H1 (cell line): ENCODE measurements around the gene CHRNA4. TPM values are rescaled to one million over a fixed set of nuclear protein-coding genes. Genes with fewer than 3 reads are reported as not detected.

Experiments
- CTCF ChIA-PET: fragments of 300-600 bp; sonication (Branson Sonifier 250); formaldehyde crosslinking; loops from one replicate; lab custom pipeline; 2021; ENCODE audit not compliant: partially characterized antibody; lab: Charles Lee
- POLR2A ChIA-PET: fragments of 300-600 bp; sonication (Branson Sonifier 250); formaldehyde crosslinking; loops from one replicate; lab custom pipeline; 2021; ENCODE audit warnings: inconsistent platforms; ENCODE audit not compliant: partially characterized antibody; lab: Charles Lee
- DNase-seq, 2 experiments: peaks; one replicate each; pipeline versions ENCODE4 v3.0.0 to v3.0.0-alpha.2; 2010 to 2022; ENCODE audit warnings: low spot score in 2 of 2, low read depth in 1 of 2, mixed read lengths in 1 of 2
- FAIRE-seq: peaks from 2 replicates; lab custom pipeline; 2011; peaks lifted over from hg19 to GRCh38; lab: Jason Lieb, UNC
- H2AFZ ChIP-seq: 2 replicates; pipeline ENCODE4 v1.8.1; 2012; ENCODE audit warnings: low read length, inconsistent platforms
- H2AK5ac ChIP-seq: 2 replicates; pipeline ENCODE4 v1.6.1; 2013; ENCODE audit warnings: low read depth, low read length
- H2BK120ac ChIP-seq: replicated peaks from 2 replicates; pipeline ENCODE3; 2013; ENCODE audit warnings: low read depth, low read length, inconsistent platforms
- H2BK12ac ChIP-seq: 2 replicates; pipeline ENCODE4 v1.6.1; 2013; ENCODE audit warnings: low read depth, low read length
- H2BK15ac ChIP-seq: 2 replicates; pipeline ENCODE4 v1.6.1; 2013; ENCODE audit warnings: low read length
- H2BK20ac ChIP-seq: 2 replicates; pipeline ENCODE4 v1.6.1; 2013; ENCODE audit warnings: low read length
- H2BK5ac ChIP-seq: 2 replicates; pipeline ENCODE4 v1.6.1; 2013; ENCODE audit warnings: low read depth, low read length
- H3K14ac ChIP-seq: 2 replicates; pipeline ENCODE4 v1.6.1; 2013; ENCODE audit warnings: inconsistent platforms; ENCODE audit not compliant: insufficient read length
- H3K18ac ChIP-seq: 2 replicates; pipeline ENCODE4 v1.6.1; 2013; ENCODE audit warnings: low read length; ENCODE audit errors: extremely low read depth
- H3K23ac ChIP-seq: 2 replicates; pipeline ENCODE4 v1.6.1; 2013; ENCODE audit warnings: inconsistent platforms; ENCODE audit not compliant: insufficient read length
- H3K23me2 ChIP-seq: 2 replicates; pipeline ENCODE4 v1.6.1; 2013; ENCODE audit warnings: low read depth, low read length
- H3K27ac ChIP-seq: 2 replicates; pipeline ENCODE4 v1.6.1; 2011; ENCODE audit warnings: low read depth, low read length, inconsistent platforms
- H3K27me3 ChIP-seq, 4 experiments: replicated peaks in 1 of 4; 1 replicate in 1 of 4; 2 replicates in 3 of 4; pipeline versions ENCODE4 v1.6.1 to v1.8.1; 2011 to 2013; ENCODE audit warnings: low read length in 3 of 4, mild to moderate bottlenecking in 3 of 4, inconsistent platforms in 2 of 4, mixed read lengths in 2 of 4, moderate library complexity in 1 of 4; ENCODE audit not compliant: control insufficient read depth in 3 of 4, insufficient read depth in 3 of 4; ENCODE audit errors: extremely low read depth in 1 of 4
- H3K36me3 ChIP-seq, 4 experiments: 2 replicates each; pipeline versions ENCODE4 v1.6.1 to v1.8.1; 2011 to 2013; ENCODE audit warnings: mild to moderate bottlenecking in 4 of 4, low read length in 3 of 4, moderate library complexity in 2 of 4, control low read depth in 1 of 4, inconsistent platforms in 1 of 4; ENCODE audit not compliant: insufficient read depth in 4 of 4, control insufficient read depth in 2 of 4
- H3K4ac ChIP-seq: replicated peaks from 2 replicates; pipeline ENCODE3; 2013; ENCODE audit warnings: low read length, low read depth, mixed read lengths, inconsistent platforms; ENCODE audit not compliant: insufficient read length
- H3K4me1 ChIP-seq, 4 experiments: replicated peaks in 1 of 4; 1 replicate in 1 of 4; 2 replicates in 3 of 4; pipeline versions ENCODE4 v1.6.1 to v1.8.1; 2011 to 2013; ENCODE audit warnings: low read length in 3 of 4, inconsistent platforms in 2 of 4, mixed read lengths in 1 of 4; ENCODE audit not compliant: insufficient read depth in 4 of 4, control insufficient read depth in 3 of 4
- H3K4me2 ChIP-seq, 2 experiments: 2 replicates each; pipeline versions ENCODE4 v1.6.1 to v1.8.1; 2011 to 2013; ENCODE audit warnings: low read depth in 2 of 2, low read length in 2 of 2, control low read depth in 1 of 2, inconsistent platforms in 1 of 2, mild to moderate bottlenecking in 1 of 2; ENCODE audit not compliant: insufficient read depth in 1 of 2
- H3K4me3 ChIP-seq, 4 experiments: fragments of 200-600, 300-600 bp in 1 of 4; sonication (generic), shearing (Covaris generic), sonication (Bioruptor Twin) in 1 of 4; 2 replicates each; pipeline versions ENCODE4 v1.5.1 to v1.8.1; 2011 to 2016; ENCODE audit warnings: low read length in 4 of 4, low read depth in 3 of 4, control low read depth in 2 of 4, inconsistent platforms in 2 of 4, mild to moderate bottlenecking in 2 of 4, mixed read lengths in 1 of 4, moderate library complexity in 1 of 4; ENCODE audit not compliant: insufficient read depth in 2 of 4; ENCODE audit errors: extremely low read depth in 1 of 4
- H3K56ac ChIP-seq: replicated peaks from 2 replicates; pipeline ENCODE3; 2013; ENCODE audit warnings: low read depth, mild to moderate bottlenecking, mixed read lengths, low read length, inconsistent platforms; ENCODE audit not compliant: insufficient read length
- H3K79me1 ChIP-seq: 2 replicates; pipeline ENCODE4 v1.6.1; 2013; ENCODE audit warnings: low read depth, low read length, control low read depth
- H3K79me2 ChIP-seq, 2 experiments: 2 replicates each; pipeline versions ENCODE4 v1.6.1 to v1.8.1; 2012 to 2013; ENCODE audit warnings: low read length in 2 of 2, mild to moderate bottlenecking in 2 of 2, inconsistent platforms in 1 of 2; ENCODE audit not compliant: insufficient read depth in 2 of 2, control insufficient read depth in 1 of 2
- H3K9ac ChIP-seq, 4 experiments: replicated peaks in 1 of 4; 1 replicate in 1 of 4; 2 replicates in 3 of 4; pipeline versions ENCODE4 v1.6.1 to v1.8.1; 2011 to 2013; ENCODE audit warnings: low read depth in 3 of 4, low read length in 3 of 4, control low read depth in 2 of 4, mild to moderate bottlenecking in 2 of 4, moderate library complexity in 2 of 4, inconsistent platforms in 1 of 4; ENCODE audit errors: extremely low read depth in 1 of 4
- H3K9me3 ChIP-seq, 2 experiments: 2 replicates each; pipeline versions ENCODE4 v1.6.1 to v1.8.1; 2012 to 2013; ENCODE audit warnings: mild to moderate bottlenecking in 2 of 2, moderate library complexity in 2 of 2, control low read depth in 1 of 2, inconsistent platforms in 1 of 2, low read depth in 1 of 2, low read length in 1 of 2, mixed read lengths in 1 of 2; ENCODE audit not compliant: insufficient read depth in 2 of 2
- H4K20me1 ChIP-seq, 2 experiments: replicated peaks in 1 of 2; 2 replicates each; pipeline versions ENCODE3 to v1.8.1; 2011 to 2013; ENCODE audit warnings: inconsistent platforms in 2 of 2, low read length in 2 of 2, mild to moderate bottlenecking in 1 of 2; ENCODE audit not compliant: insufficient read depth in 2 of 2, control insufficient read depth in 1 of 2
- H4K5ac ChIP-seq: 2 replicates; pipeline ENCODE4 v1.6.1; 2013; ENCODE audit warnings: low read length, low read depth, mixed read lengths, inconsistent platforms; ENCODE audit not compliant: insufficient read length
- H4K8ac ChIP-seq: 2 replicates; pipeline ENCODE4 v1.8.0; 2013; ENCODE audit warnings: mild to moderate bottlenecking, moderate library complexity, low read length, inconsistent platforms; ENCODE audit not compliant: insufficient read depth; ENCODE audit errors: extremely low read depth
- H4K91ac ChIP-seq: replicated peaks from 2 replicates; pipeline ENCODE3; 2013; ENCODE audit warnings: low read length, mixed read lengths, inconsistent platforms; ENCODE audit not compliant: insufficient read length
- BCL11A ChIP-seq, 2 experiments: IDR thresholded peaks; one replicate each; pipeline ENCODE4 v1.6.1; 2011; ENCODE audit warnings: low read depth in 2 of 2, low read length in 2 of 2, mild to moderate bottlenecking in 2 of 2
- CEBPB ChIP-seq: IDR thresholded peaks from 2 replicates; pipeline ENCODE4 v1.6.1; 2012; ENCODE audit warnings: low read depth, low read length
- CREB1 ChIP-seq: IDR thresholded peaks from 2 replicates; pipeline ENCODE4 v1.6.1; 2012; ENCODE audit warnings: inconsistent platforms
- E2F6 ChIP-seq: IDR thresholded peaks from 2 replicates; pipeline ENCODE4 v1.6.1; 2012; ENCODE audit warnings: inconsistent platforms
- JUN ChIP-seq: IDR thresholded peaks from 2 replicates; pipeline ENCODE4 v1.6.1; 2011; ENCODE audit warnings: low read depth, mild to moderate bottlenecking, improper control_type of control experiment, low read length
- JUND ChIP-seq: IDR thresholded peaks from 2 replicates; pipeline ENCODE4 v1.6.1; 2011; ENCODE audit warnings: mild to moderate bottlenecking, improper control_type of control experiment, low read length
- MAX ChIP-seq: IDR thresholded peaks from 2 replicates; pipeline ENCODE4 v1.6.1; 2012; ENCODE audit warnings: inconsistent platforms
- RAD21 ChIP-seq, 2 experiments: IDR thresholded peaks in 1 of 2; conservative IDR thresholded peaks in 1 of 2; 2 replicates each; pipeline ENCODE4 v1.6.1; 2011; ENCODE audit warnings: low read depth in 2 of 2, low read length in 2 of 2, improper control_type of control experiment in 1 of 2, inconsistent platforms in 1 of 2, mild to moderate bottlenecking in 1 of 2, moderate library complexity in 1 of 2
- SIN3A ChIP-seq, 2 experiments: IDR thresholded peaks in 1 of 2; conservative IDR thresholded peaks in 1 of 2; 2 replicates each; pipeline ENCODE4 v1.6.1; 2011 to 2012; ENCODE audit warnings: low read length in 2 of 2, improper control_type of control experiment in 1 of 2, low read depth in 1 of 2, mild to moderate bottlenecking in 1 of 2
- SIX5 ChIP-seq: IDR thresholded peaks from 2 replicates; pipeline ENCODE4 v1.6.1; 2011; ENCODE audit warnings: mild to moderate bottlenecking, low read depth, low read length
- SUZ12 ChIP-seq: fragments of 200-600 bp; sonication (generic); IDR thresholded peaks from 2 replicates; pipeline ENCODE4 v1.6.1; 2012; ENCODE audit warnings: mild to moderate bottlenecking, inconsistent platforms, low read length, moderate library complexity, mixed read lengths
- WGBS, 2 experiments: shearing (Covaris generic) in 1 of 2; methylation state at CpG; one replicate each; pipeline versions ENCODE4 v1.1.6 to v1.1.7; 2013 to 2015; ENCODE audit warnings: low lambda C conversion rate in 2 of 2, mixed read lengths in 2 of 2, inconsistent platforms in 1 of 2, low coverage in 1 of 2, missing lambda C conversion rate in 1 of 2; ENCODE audit not compliant: insufficient replicate concordance in 2 of 2, insufficient coverage in 1 of 2, insufficient read length in 1 of 2; ENCODE audit errors: extremely low coverage in 1 of 2, missing lambda C conversion rate in 1 of 2; 5-methylcytosine and 5-hydroxymethylcytosine counted together
- polyA plus RNA-seq, 7 experiments: library from polyadenylated mRNA; depleted of rRNA in 3 of 7; stranded (reverse) in 5 of 7; unstranded in 2 of 7; fragments of >200 nt in 5 of 7; fragments of 200-250 nt in 2 of 7; gene quantifications; 1 replicate in 5 of 7; 2 replicates in 1 of 7; 4 replicates in 1 of 7; pipeline versions ENCODE4 v1.2.1 to v1.2.3, GENCODE V29; 2011 to 2013; ENCODE audit warnings: missing spikeins in 2 of 7, mixed read lengths in 2 of 7
- total RNA-seq: library from RNA; stranded (reverse); fragmentation: NEBNext Ultra II Directional; extraction: Animal tissue kit (Norgen Biotek cat#: 25700); gene quantifications from 2 replicates; pipeline ENCODE4 v1.2.1, GENCODE V29; 2021

CHRNA4 gene
- total and polyA plus RNA-seq, 2 of the 8 experiments (the other 6 are each of a cell fraction or from before 2014, with no cell fraction given) = 4.3 to 5.7 TPM

- Histone ChIP-seq H4K5ac (no peak overlapping the region), H3K4me1 (peaks cover 0 to 27% (median 23%) of the 10 kb centered on the region in 4 experiments; a peak in 6 of 7 replicates), H3K18ac (peak overlapping the region; percentile 71; the same call in 1 of the 2 replicates), H3K4ac (peak overlapping the region; percentile 44), H4K91ac (peak overlapping the region; percentile 97), H2AFZ (no peak overlapping the region), H3K9me3 (no peaks in the 10 kb centered on the region), H2BK12ac (peak overlapping the region; percentile 50; the same call in 1 of the 2 replicates), H3K79me2 (no peaks in the 10 kb centered on the region), H3K79me1 (no peaks in the 10 kb centered on the region; the same call in 1 of the 2 replicates), H3K14ac (no peak overlapping the region), H3K23ac (no peak overlapping the region), H4K20me1 (peaks cover 0 to 2% of the 10 kb centered on the region in 2 experiments), H2BK15ac (0 out of 2 replicates have a peak overlapping the region, but pooled peaks have one; percentile 97), H3K9ac (no peak overlapping the region), H3K56ac (no peak overlapping the region), H3K27me3 (peaks cover 0 to 9% (median 4%) of the 10 kb centered on the region in 4 experiments; a peak in 3 of 7 replicates), H3K27ac (no peak overlapping the region), H2BK20ac (peak overlapping the region; percentile 97; the same call in 1 of the 2 replicates), H2BK5ac (peak overlapping the region; percentile 66; the same call in 1 of the 2 replicates), H3K4me3 (peak overlapping the region in 2 of 4 experiments; percentile 23 to 39; a peak in 3 of 8 replicates), H3K4me2 (peak overlapping the region; percentile 49 to 57), H2AK5ac (no peak overlapping the region), H4K8ac (peak overlapping the region; percentile 45), H2BK120ac (no peak overlapping the region), H3K36me3 (no peaks in the 10 kb centered on the region), H3K23me2 (peaks cover 3% of the 10 kb centered on the region; the same call in 1 of the 2 replicates)
- 25% methylated on average over 20 of the region's 20 CpGs; no CpG with 5 or more reads in 1 of the 2 experiments for WGBS, 2 experiments
- FAIRE-seq = no peak
- ChIA-PET CTCF (interaction anchor here (0.9 to 9.9 kb wide), 10 partner anchors 12 to 89 kb away, joined by 3 to 81 read pairs (median 8); no protein-coding TSS in a partner anchor), POLR2A (interaction anchor here (1.0 to 2.8 kb wide), 6 partner anchors 14 to 73 kb away, joined by 3 to 10 read pairs (median 4); partner anchors contain the start of gene NKAIN4)
- peak in 1 of 2 experiments; percentile 72 for DNase-seq
- TF ChIP-seq JUND (no peak), MAX (0 out of 2 replicates have a peak, but pooled peaks have one; percentile 29), RAD21 (IDR thresholded peaks at IDR 0.05 in 1 of 2, conservative IDR thresholded peaks at IDR 0.05 in 1 of 2; ENCODE audit: low read depth in 2 of 2, low read length in 2 of 2) (no peak), SIN3A (conservative IDR thresholded peaks at IDR 0.05 in 1 of 2, IDR thresholded peaks at IDR 0.05 in 1 of 2; ENCODE audit: low read depth in 1 of 2, low read length in 2 of 2) (no peak), SUZ12 (no peak), SIX5 (no peak), BCL11A (IDR thresholded peaks at IDR 0.05; ENCODE audit: low read depth in 2 of 2, low read length in 2 of 2) (no peak), CREB1 (no peak), E2F6 (0 out of 2 replicates have a peak, but pooled peaks have one; percentile 32), CEBPB (no peak), JUN (no peak)
Measured at GRCh38 chr20:63295846-63296245, 65.3 kb downstream of the CHRNA4 start.
